Keratinocyte (primary cell): ENCODE measurements around the gene LNPEP. TPM values are rescaled to one million over a fixed set of nuclear protein-coding genes. Genes with fewer than 3 reads are reported as not detected.

Experiments used
- DNase-seq: peaks from one replicate; pipeline ENCODE4 v3.0.0-alpha.2; 2011; ENCODE audit warnings: low read depth, missing footprints, low spot score
- FAIRE-seq: peaks from 2 replicates; lab custom pipeline; 2011; peaks lifted over from hg19 to GRCh38; lab: Jason Lieb, UNC
- H2AFZ ChIP-seq: 2 replicates; pipeline ENCODE4 v1.6.0; 2012; ENCODE audit warnings: low read length, control low read depth, inconsistent platforms; ENCODE audit not compliant: control insufficient read depth
- H3K27ac ChIP-seq: 2 replicates; pipeline ENCODE4 v1.5.1; 2011; ENCODE audit warnings: low read length; ENCODE audit not compliant: control insufficient read depth, insufficient read depth
- H3K27me3 ChIP-seq: 3 replicates; pipeline ENCODE4 v1.6.0; 2011; ENCODE audit warnings: low read length; ENCODE audit not compliant: control insufficient read depth, insufficient read depth; ENCODE audit errors: extremely low read depth
- H3K36me3 ChIP-seq, 2 experiments: 2 replicates in 1 of 2; 3 replicates in 1 of 2; pipeline ENCODE4 v1.5.1; 2011; ENCODE audit warnings: low read length in 2 of 2, mild to moderate bottlenecking in 1 of 2; ENCODE audit not compliant: control insufficient read depth in 2 of 2, insufficient read depth in 2 of 2; ENCODE audit errors: extremely low read depth in 1 of 2
- H3K4me1 ChIP-seq: 3 replicates; pipeline ENCODE4 v1.5.1; 2011; ENCODE audit warnings: low read length; ENCODE audit not compliant: control insufficient read depth, insufficient read depth; ENCODE audit errors: extremely low read depth
- H3K4me2 ChIP-seq: 3 replicates; pipeline ENCODE4 v1.6.0; 2011; ENCODE audit warnings: low read depth, low read length; ENCODE audit not compliant: control insufficient read depth, insufficient read depth; ENCODE audit errors: extremely low read depth
- H3K4me3 ChIP-seq, 3 experiments: fragments of 200-600 bp in 1 of 3; sonication (generic) in 1 of 3; 2 replicates in 2 of 3; 3 replicates in 1 of 3; pipeline ENCODE4 v1.5.1; 2011 to 2016; ENCODE audit warnings: low read length in 3 of 3, mild to moderate bottlenecking in 3 of 3, control low read depth in 2 of 3, inconsistent platforms in 1 of 3, low read depth in 1 of 3, mixed read lengths in 1 of 3, mixed run types in 1 of 3, moderate library complexity in 1 of 3; ENCODE audit not compliant: control insufficient read depth in 2 of 3, insufficient read depth in 2 of 3; ENCODE audit errors: extremely low read depth in 1 of 3
- H3K79me2 ChIP-seq: 2 replicates; pipeline ENCODE4 v1.6.0; 2012; ENCODE audit warnings: low read length; ENCODE audit not compliant: control insufficient read depth, insufficient read depth
- H3K9ac ChIP-seq: 3 replicates; pipeline ENCODE4 v1.6.0; 2011; ENCODE audit warnings: low read length; ENCODE audit not compliant: control insufficient read depth, insufficient read depth; ENCODE audit errors: extremely low read depth
- H3K9me1 ChIP-seq: 3 replicates; pipeline ENCODE4 v1.6.0; 2011; ENCODE audit warnings: low read length; ENCODE audit not compliant: control insufficient read depth, insufficient read depth; ENCODE audit errors: extremely low read depth
- H3K9me3 ChIP-seq: 2 replicates; pipeline ENCODE4 v1.5.1; 2012; ENCODE audit warnings: low read depth, low read length; ENCODE audit not compliant: control insufficient read depth
- H4K20me1 ChIP-seq: 3 replicates; pipeline ENCODE4 v1.6.0; 2011; ENCODE audit warnings: low read length; ENCODE audit not compliant: control insufficient read depth, insufficient read depth; ENCODE audit errors: extremely low read depth
- CTCF ChIP-seq, 3 experiments: IDR thresholded peaks in 1 of 3; conservative IDR thresholded peaks in 1 of 3; optimal IDR thresholded peaks in 1 of 3; 2 replicates in 2 of 3; 3 replicates in 1 of 3; pipeline versions ENCODE3 to v1.5.1; 2011; ENCODE audit warnings: low read length in 3 of 3, mild to moderate bottlenecking in 3 of 3, moderate library complexity in 2 of 3, control low read depth in 1 of 3, inconsistent platforms in 1 of 3; ENCODE audit not compliant: insufficient read depth in 2 of 3; ENCODE audit errors: extremely low read depth in 1 of 3
- EZH2 ChIP-seq: IDR thresholded peaks from one replicate; pipeline ENCODE4 v1.6.1; 2012; ENCODE audit warnings: inconsistent platforms, mild to moderate bottlenecking, low read length, moderate library complexity
- dilution Hi-C: fragments of 300-500 bp; cut with MboI; formaldehyde crosslinking; loops from one replicate; pipeline ENCODE4 v1.7.0; 2020; ENCODE audit warnings: low sequenced_read_pairs; ENCODE audit not compliant: extremely low pct_ligation_motif_present
- polyA plus RNA-seq, 5 experiments: library from polyadenylated mRNA; depleted of rRNA in 3 of 5; stranded (reverse) in 3 of 5; stranded (forward) in 1 of 5; unstranded in 1 of 5; fragments of >200 nt; gene quantifications; 1 replicate in 1 of 5; 2 replicates in 3 of 5; 3 replicates in 1 of 5; pipeline versions ENCODE4 v1.2.1 to v1.2.3, GENCODE V29; 2011 to 2012; ENCODE audit warnings: missing spikeins in 2 of 5, low read depth in 1 of 5, low replicate concordance in 1 of 5

Gene LNPEP
- polyA plus RNA-seq, 1 donor (not counting 4 experiments of a cell fraction or from before 2014, with no cell fraction given): 26.6 TPM

DNA sequence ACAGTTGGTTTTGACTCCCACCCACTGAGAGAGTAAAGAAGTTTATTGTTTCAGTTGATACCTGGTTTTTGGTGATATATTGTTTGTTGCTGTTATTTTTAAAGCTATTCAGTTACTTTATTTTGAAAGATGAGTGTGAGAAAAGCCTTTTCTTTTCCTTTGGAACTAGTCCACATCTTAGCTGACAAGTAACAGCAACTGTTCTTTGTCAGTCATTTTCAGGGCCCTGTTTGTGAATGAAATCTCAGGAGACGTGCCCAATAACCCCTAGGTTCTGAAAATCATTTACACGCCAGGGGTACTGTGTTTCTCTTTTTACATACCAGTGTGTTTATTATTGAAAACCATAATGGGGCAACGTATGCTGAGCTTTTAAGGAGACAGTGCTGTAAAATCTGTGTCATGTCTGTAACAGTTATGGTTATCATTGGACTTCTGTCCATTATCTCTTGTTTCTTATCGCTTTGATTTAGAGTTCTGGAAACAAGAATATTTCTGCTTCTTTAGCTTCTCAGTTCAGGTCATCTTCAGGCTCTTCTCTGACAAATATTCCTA, 131.5 kb downstream of the LNPEP start:
- DNase-seq: no peak
- H2AFZ ChIP-seq: no peak overlapping the region
- dilution Hi-C loops: no loop called here
- H3K9me1 ChIP-seq: no peaks in the 10 kb centered on the region
- FAIRE-seq: no peak
- no peak overlapping the region for H3K4me2 ChIP-seq
- H3K9me3 ChIP-seq: no peaks in the 10 kb centered on the region
- H3K9ac ChIP-seq: no peak overlapping the region
- H4K20me1 ChIP-seq: no peaks in the 10 kb centered on the region
- no peaks in the 10 kb centered on the region for H3K79me2 ChIP-seq
- no peaks in the 10 kb centered on the region for H3K36me3 ChIP-seq
- H3K4me3 ChIP-seq: no peak overlapping the region
- H3K4me1 ChIP-seq: peaks cover 5% of the 10 kb centered on the region
- TF ChIP-seq CTCF (optimal IDR thresholded peaks at IDR 0.05 in 1 of 3, IDR thresholded peaks at IDR 0.05 in 1 of 3, conservative IDR thresholded peaks at IDR 0.05 in 1 of 3; ENCODE audit: extremely low read depth in 1 of 3, insufficient read depth in 2 of 3, low read length in 3 of 3) (no peak), EZH2 (no peak)
- no peaks in the 10 kb centered on the region for H3K27me3 ChIP-seq
- no peak overlapping the region for H3K27ac ChIP-seq

GRCh38 chr5:97070234-97070633, 134.4 kb downstream of the LNPEP start:
- no peaks in the 10 kb centered on the region for H3K79me2 ChIP-seq
- H3K27me3 ChIP-seq: no peaks in the 10 kb centered on the region
- dilution Hi-C loops: no loop called here
- no peak overlapping the region for H3K9ac ChIP-seq
- H3K9me1 ChIP-seq: no peaks in the 10 kb centered on the region
- H3K4me1 ChIP-seq: peaks cover 5% of the 10 kb centered on the region
- H3K4me2 ChIP-seq: no peak overlapping the region
- TF ChIP-seq CTCF (optimal IDR thresholded peaks at IDR 0.05 in 1 of 3, IDR thresholded peaks at IDR 0.05 in 1 of 3, conservative IDR thresholded peaks at IDR 0.05 in 1 of 3; ENCODE audit: extremely low read depth in 1 of 3, insufficient read depth in 2 of 3, low read length in 3 of 3) (no peak), EZH2 (no peak)
- no peak overlapping the region for H3K27ac ChIP-seq
- H2AFZ ChIP-seq: no peak overlapping the region
- H3K4me3 ChIP-seq: no peak overlapping the region
- DNase-seq: no peak
- no peaks in the 10 kb centered on the region for H3K9me3 ChIP-seq
- H4K20me1 ChIP-seq: no peaks in the 10 kb centered on the region
- H3K36me3 ChIP-seq: no peaks in the 10 kb centered on the region
- no peak for FAIRE-seq
